ENCODE results near the gene FRMD4B.
A peak's percentile ranks its signal among the peaks of the same experiment; 100 is the strongest.

FRMD4B gene

GRCh38 chr3:69428657-69429255, 42.9 kb upstream of the FRMD4B start:
- H3F3A ChIP-seq (ENCODE audit: low read depth), result no peaks in the 10 kb centered on the region
- no peaks in the 10 kb centered on the region for H3K36me3 ChIP-seq (ENCODE audit: insufficient read depth, low read length)
- no peak overlapping the region for H3K4me2 ChIP-seq (ENCODE audit: low read depth, low read length, poor library complexity, severe bottlenecking)
- no peak for TF ChIP-seq CTCF (conservative IDR thresholded peaks at IDR 0.05; ENCODE audit: low read length)
- no peak for TF ChIP-seq EZH2phosphoT487 (IDR thresholded peaks at IDR 0.05; ENCODE audit: borderline replicate concordance)
- no peaks in the 10 kb centered on the region for H3K9me3 ChIP-seq (ENCODE audit: insufficient read depth, low read depth, low read length)
- no peaks in the 10 kb centered on the region for H3K4me1 ChIP-seq (ENCODE audit: insufficient read depth, low read length, poor library complexity, severe bottlenecking)
- no peaks in the 10 kb centered on the region for H4K20me1 ChIP-seq (ENCODE audit: insufficient read depth, low read length, poor library complexity, severe bottlenecking)
- no peak overlapping the region for H2AFZ ChIP-seq (ENCODE audit: low read length)
- no peaks in the 10 kb centered on the region for H3K9me2 ChIP-seq (replicated peaks; ENCODE audit: low read depth, low read length)
- H3K4me3 ChIP-seq (ENCODE audit: low read length, poor library complexity, severe bottlenecking), result no peak overlapping the region
- no peak overlapping the region for H3K9ac ChIP-seq (ENCODE audit: low read depth, low read length, poor library complexity, severe bottlenecking)
- no peaks in the 10 kb centered on the region for H3K27me3 ChIP-seq (ENCODE audit: insufficient read depth, low read length, poor library complexity, severe bottlenecking)
- H3K79me2 ChIP-seq (ENCODE audit: insufficient read depth, low read length), result no peaks in the 10 kb centered on the region

GRCh38 chr3:69426967-69427304, 41.0 kb upstream of the FRMD4B start:
- Histone ChIP-seq H3K9me3 (ENCODE audit: insufficient read depth, low read depth, low read length) (no peaks in the 10 kb centered on the region), H2AFZ (ENCODE audit: low read length) (no peak overlapping the region; the same call in 1 of the 2 replicates), H3K9me2 (replicated peaks; ENCODE audit: low read depth, low read length) (no peaks in the 10 kb centered on the region), H3K4me3 (ENCODE audit: low read length, poor library complexity, severe bottlenecking) (no peak overlapping the region), H3K9ac (ENCODE audit: low read depth, low read length, poor library complexity, severe bottlenecking) (no peak overlapping the region), H3K4me1 (ENCODE audit: insufficient read depth, low read length, poor library complexity, severe bottlenecking) (no peaks in the 10 kb centered on the region), H3K36me3 (ENCODE audit: insufficient read depth, low read length) (no peaks in the 10 kb centered on the region), H3F3A (ENCODE audit: low read depth) (no peaks in the 10 kb centered on the region), H4K20me1 (ENCODE audit: insufficient read depth, low read length, poor library complexity, severe bottlenecking) (no peaks in the 10 kb centered on the region), H3K4me2 (ENCODE audit: low read depth, low read length, poor library complexity, severe bottlenecking) (no peak overlapping the region), H3K79me2 (ENCODE audit: insufficient read depth, low read length) (no peaks in the 10 kb centered on the region), H3K27me3 (ENCODE audit: insufficient read depth, low read length, poor library complexity, severe bottlenecking) (no peaks in the 10 kb centered on the region)
- no peak for TF ChIP-seq EZH2phosphoT487 (IDR thresholded peaks at IDR 0.05; ENCODE audit: borderline replicate concordance)
- peak; percentile 32 for TF ChIP-seq CTCF (conservative IDR thresholded peaks at IDR 0.05; ENCODE audit: low read length)

GRCh38 chr3:69426291-69426966, 40.5 kb upstream of the FRMD4B start:
- H3K4me3 ChIP-seq (ENCODE audit: low read length, poor library complexity, severe bottlenecking), result no peak overlapping the region
- no peak overlapping the region for H3K9ac ChIP-seq (ENCODE audit: low read depth, low read length, poor library complexity, severe bottlenecking)
- no peak overlapping the region for H3K4me2 ChIP-seq (ENCODE audit: low read depth, low read length, poor library complexity, severe bottlenecking)
- TF ChIP-seq CTCF (conservative IDR thresholded peaks at IDR 0.05; ENCODE audit: low read length) (no peak), EZH2phosphoT487 (IDR thresholded peaks at IDR 0.05; ENCODE audit: borderline replicate concordance) (no peak)
- H3K4me1 ChIP-seq (ENCODE audit: insufficient read depth, low read length, poor library complexity, severe bottlenecking), result no peaks in the 10 kb centered on the region
- H3K9me3 ChIP-seq (ENCODE audit: insufficient read depth, low read depth, low read length), result no peaks in the 10 kb centered on the region
- no peaks in the 10 kb centered on the region for H4K20me1 ChIP-seq (ENCODE audit: insufficient read depth, low read length, poor library complexity, severe bottlenecking)
- H3K79me2 ChIP-seq (ENCODE audit: insufficient read depth, low read length), result no peaks in the 10 kb centered on the region
- no peaks in the 10 kb centered on the region for H3K27me3 ChIP-seq (ENCODE audit: insufficient read depth, low read length, poor library complexity, severe bottlenecking)
- H2AFZ ChIP-seq (ENCODE audit: low read length), result peak overlapping the region; percentile 81
- no peaks in the 10 kb centered on the region for H3K9me2 ChIP-seq (replicated peaks; ENCODE audit: low read depth, low read length)
- H3K36me3 ChIP-seq (ENCODE audit: insufficient read depth, low read length), result no peaks in the 10 kb centered on the region
- no peaks in the 10 kb centered on the region for H3F3A ChIP-seq (ENCODE audit: low read depth)

Data from Loucy (cell line).